Tibial nerve (tissue), 3 donors: ENCODE results near the gene ETS2.

ENCODE experiments used
- CTCF ChIP-seq, 5 experiments: fragments of 200-600 bp in 3 of 5; fragments of 450-650 bp in 2 of 5; sonication (generic) in 3 of 5; IDR thresholded peaks; one replicate each; pipeline ENCODE4 v1.5.1; 2016 to 2019; ENCODE audit warnings: antibody characterized with exemption in 5 of 5, mild to moderate bottlenecking in 3 of 5, moderate library complexity in 2 of 5
- POLR2A ChIP-seq, 2 donors: fragments of 450-650 bp; IDR thresholded peaks; one replicate each; pipeline ENCODE4 v1.6.1; 2017; ENCODE audit warnings: antibody characterized with exemption in 2 of 2, mild to moderate bottlenecking in 2 of 2, moderate library complexity in 2 of 2

GRCh38 chr21:38800924-38801744, 4.6 kb upstream of the ETS2 start:
- TF ChIP-seq CTCF (IDR thresholded peaks at IDR 0.05) (no peak), POLR2A (IDR thresholded peaks at IDR 0.05) (no peak)
